Amniotic epithelial cell (primary cell): ENCODE data around the gene PRRG2.
"Not testable (repeated sequence)": the region's sequence is repeated elsewhere in the genome, so short reads cannot be mapped to it uniquely, and the experiment has no call there.

Experiments
- DNase-seq: peaks from one replicate; pipeline ENCODE4 v3.0.0-alpha.2; 2010; ENCODE audit warnings: low read depth

PRRG2 gene

GRCh38 chr19:49609499-49610092, 28.5 kb downstream of the PRRG2 start:
- DNase-seq, result no peak

DNA sequence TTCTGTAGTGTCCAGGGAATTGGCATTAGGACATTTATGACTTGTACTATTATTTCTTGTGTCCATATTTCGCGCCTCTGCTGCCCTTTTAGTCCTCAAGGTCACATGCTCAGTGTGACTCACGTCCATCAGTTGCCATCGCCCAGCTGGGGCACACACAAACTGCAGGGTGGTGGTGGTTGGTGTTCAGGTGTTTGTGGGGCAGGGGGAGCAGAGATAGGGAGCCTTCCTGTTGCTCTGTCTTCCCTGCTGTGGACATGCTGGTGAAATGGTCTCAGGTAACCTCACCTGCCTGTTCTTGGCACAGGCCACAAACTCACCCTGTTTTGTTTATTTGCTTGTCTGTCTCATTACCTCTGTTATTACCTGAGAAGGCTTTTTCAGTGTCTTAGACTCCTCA, 32.3 kb downstream of the PRRG2 start:
- peak; percentile 28 for DNase-seq

DNA sequence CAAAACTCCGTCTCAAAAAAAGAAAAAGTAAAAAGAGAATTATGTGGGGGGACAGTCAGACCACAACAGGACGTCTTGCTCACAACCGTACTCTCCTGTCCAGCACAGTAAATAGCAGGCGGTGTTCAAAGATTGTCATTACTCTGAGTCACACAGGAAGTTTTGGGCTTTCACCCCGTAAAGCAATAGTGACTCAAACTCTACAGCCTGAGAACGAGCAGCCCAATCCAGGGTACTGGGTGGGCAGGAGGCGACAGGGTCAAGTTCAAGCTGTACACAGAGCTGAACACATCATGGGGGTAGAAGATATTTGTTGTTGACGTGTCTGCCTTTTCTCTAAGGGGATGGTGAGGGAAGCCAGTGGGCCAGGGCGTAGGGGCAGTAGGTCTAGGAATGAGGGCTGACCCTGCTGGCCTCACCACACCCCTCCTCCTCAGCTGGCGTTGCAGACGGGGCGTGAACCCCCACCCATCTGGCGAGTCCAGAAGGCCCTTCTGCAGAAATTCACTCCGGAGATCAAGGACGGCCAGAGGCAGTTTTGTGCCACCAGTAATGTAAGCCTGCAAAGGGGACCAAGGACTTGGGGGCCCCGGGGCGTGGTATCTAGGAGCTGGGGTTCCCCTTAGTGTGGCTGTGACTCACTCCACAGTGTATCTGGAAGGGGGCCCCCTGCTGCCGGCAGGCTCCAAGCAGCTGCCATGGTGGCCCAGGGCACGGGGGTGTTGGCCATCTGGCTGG, 33.1 kb downstream of the PRRG2 start:
- DNase-seq, result peak; percentile 80

- no peak for DNase-seq
Measured at GRCh38 chr19:49615861-49616260, 34.7 kb downstream of the PRRG2 start.

- DNase-seq, result no peak
Measured at GRCh38 chr19:49616532-49616931, 35.4 kb downstream of the PRRG2 start.

- DNase-seq, result no peak
Measured at GRCh38 chr19:49616945-49617344, 35.8 kb downstream of the PRRG2 start.

- DNase-seq, result not testable (repeated sequence)
Measured at GRCh38 chr19:49617860-49618259, 36.7 kb downstream of the PRRG2 start.

GRCh38 chr19:49624967-49625910, 44.1 kb downstream of the PRRG2 start:
- no peak for DNase-seq

DNA sequence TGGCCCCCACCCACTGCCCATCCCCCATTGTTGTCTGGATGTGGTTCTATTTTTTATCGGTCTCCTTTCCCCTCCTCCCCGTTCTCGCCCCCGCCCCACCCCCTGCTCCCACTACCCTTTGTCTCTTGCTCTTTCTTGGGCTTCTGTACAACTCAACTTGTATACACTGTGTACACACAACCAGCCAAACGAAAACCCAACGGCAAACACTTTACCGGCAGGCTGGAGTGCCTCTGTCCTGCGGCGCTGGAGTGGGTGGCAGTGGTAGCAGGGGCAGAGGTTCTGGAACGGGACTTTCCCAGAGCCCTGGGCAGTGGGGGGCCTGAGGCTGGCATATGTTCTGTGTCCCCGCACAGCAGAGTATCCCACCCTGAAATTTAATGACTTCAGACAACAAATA, 45.1 kb downstream of the PRRG2 start:
- DNase-seq, result no peak

DNA sequence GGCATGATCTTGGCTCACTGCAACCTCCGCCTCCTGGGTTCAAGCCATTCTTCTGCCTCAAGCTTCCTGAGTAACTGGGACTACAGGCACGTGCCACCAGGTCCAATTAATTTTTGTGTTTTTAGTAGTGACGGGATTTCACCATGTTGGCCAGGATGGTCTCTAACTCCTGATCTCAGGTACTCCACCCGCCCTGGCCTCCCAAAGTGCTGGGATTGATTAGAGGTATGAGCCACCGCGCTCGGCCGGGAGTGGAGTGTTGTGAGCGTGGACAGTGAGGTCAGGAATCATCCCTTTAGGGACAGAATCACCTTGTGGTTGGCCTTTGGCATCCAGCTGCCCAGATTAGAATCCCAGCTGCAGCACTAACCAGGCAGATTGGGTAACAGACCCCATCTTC, 48.5 kb downstream of the PRRG2 start:
- no peak for DNase-seq

- no peak for DNase-seq
Measured at GRCh38 chr19:49631014-49631588, 50.0 kb downstream of the PRRG2 start.

- no peak for DNase-seq
Measured at GRCh38 chr19:49631610-49632192, 50.6 kb downstream of the PRRG2 start.

DNA sequence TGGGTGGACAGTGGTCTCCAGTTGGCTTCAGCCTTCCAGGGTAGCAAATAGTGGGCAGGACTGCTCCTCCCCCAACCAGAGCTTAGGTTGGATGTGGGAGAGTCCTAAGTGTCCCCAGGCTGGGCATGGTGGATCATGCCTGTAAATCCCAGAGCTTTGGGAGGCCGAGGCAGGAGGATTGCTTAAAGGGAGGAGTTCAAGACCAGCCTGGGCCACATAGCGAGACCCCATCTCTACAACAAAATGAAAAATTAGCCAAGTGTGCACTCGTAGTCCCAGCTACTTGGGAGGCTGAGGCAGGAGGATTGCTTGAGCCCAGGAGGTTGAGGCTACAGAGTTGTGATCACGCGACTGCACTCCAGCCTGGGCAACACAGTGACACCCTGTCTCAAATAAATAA, 51.5 kb downstream of the PRRG2 start:
- no peak for DNase-seq

GRCh38 chr19:49633273-49633672, 52.2 kb downstream of the PRRG2 start:
- peak; percentile 57 for DNase-seq

DNA sequence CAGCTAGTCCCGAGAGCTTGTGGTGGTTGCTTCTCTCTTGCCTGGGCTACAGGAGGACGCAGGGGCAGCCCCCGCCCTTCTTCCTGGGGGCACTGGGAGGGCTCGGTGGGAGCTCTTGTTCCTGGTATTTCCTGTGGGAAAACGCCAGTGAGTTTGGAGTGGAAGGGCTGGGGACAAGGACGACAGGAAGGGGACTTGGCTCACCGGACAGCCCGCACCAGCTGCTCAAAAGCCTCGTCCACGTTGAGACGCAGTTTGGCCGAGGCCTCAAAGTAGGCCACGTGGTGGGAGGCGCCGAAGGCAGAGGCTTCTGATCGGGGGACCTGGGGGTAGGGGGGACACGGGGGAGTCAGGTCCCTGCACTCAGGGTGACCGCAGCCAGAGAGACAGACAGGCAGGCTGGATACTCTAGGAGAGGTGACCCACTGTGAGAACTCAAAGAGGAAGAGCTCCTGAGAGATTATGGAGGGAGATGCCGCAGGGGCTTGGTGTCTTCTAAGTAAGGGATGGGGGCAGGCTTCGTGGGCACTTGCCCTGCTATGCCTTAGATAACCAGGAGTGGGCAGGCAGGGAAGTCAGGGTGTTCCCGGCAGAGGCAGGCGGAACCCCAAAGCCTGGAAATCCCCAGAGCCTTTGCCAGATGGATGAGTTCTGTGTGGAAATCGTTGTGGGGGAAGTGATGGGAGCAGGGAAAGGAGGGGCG, 54.6 kb downstream of the PRRG2 start:
- DNase-seq, result peak; percentile 50

DNA sequence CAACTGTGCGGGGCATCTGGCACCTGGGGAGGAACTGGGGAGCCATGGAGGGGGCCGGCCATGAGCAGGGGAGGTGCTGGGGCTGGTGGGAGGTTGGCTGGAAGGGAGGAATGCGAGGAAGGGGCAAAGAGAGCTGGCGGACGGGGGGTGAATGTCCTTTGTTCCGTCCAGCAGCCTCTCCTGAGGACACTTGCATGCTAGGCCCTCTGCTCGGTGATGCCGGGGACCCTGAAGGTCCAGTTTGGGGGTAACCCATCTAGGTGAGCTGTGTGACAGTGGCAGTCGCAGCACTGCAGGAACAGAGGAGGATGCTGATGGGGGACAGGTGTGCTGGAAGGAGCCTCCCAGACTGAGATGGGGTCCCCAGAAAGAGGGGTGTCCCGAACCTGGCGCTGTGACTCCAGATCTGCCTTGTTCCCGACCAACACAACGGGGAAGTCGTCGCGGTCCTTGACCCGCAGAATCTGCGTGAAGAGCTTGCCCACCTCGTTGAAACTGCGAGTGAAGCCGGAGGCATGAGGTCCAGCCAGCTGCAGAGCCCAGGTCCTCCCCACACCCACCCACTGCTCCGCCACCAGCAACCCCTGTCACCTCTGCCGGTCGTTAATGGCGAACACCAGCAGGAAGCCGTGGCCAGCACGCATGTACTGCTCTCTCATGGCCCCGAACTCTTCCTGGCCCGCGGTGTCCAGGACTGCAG, 55.3 kb downstream of the PRRG2 start:
- no peak for DNase-seq

DNA sequence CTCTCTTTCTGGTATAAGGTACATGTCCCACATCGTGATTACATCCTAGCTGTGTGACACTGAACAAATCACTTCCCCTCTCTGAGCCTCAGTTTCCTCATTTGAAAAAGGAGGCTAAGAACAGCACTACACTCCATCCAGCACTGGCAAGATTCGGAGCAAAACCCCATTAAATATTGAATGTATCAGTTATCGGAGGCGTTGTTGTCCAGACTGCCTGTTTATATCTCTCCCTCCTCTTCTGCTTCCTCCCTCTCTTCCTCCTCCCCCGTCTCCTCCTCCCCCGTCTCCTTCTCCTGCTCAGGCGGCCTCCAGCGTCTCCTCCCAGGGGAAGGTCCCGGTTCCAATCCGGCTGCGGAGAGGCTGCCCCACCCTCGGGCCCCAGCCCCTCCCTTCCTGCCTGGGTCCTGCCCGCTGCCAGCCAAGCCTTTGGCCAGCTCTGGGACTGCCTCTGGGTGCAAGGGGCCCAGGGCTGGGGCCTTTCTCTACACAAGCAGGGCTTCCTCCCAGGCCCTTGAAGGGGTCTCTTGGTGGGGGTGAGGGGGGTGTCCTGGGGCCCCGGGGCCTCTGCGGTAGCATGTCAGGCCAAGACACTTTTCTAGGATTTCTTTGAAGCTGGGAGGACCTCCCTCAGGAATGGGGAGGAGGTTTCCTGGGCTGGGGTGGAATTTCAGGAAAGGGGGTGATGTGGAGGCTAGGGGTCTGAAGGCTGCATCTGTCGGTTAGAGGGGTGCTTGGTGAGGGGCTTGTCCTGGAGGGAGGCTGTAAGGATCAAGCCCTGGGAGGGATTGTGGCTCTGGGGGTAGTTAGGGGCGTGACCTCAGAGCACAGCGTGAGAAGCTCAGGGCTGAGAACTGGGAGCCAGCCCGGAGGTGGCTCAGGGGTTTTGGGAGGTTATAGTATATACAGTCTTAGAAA, 57.0 kb downstream of the PRRG2 start:
- DNase-seq, result peak; percentile 77

DNA sequence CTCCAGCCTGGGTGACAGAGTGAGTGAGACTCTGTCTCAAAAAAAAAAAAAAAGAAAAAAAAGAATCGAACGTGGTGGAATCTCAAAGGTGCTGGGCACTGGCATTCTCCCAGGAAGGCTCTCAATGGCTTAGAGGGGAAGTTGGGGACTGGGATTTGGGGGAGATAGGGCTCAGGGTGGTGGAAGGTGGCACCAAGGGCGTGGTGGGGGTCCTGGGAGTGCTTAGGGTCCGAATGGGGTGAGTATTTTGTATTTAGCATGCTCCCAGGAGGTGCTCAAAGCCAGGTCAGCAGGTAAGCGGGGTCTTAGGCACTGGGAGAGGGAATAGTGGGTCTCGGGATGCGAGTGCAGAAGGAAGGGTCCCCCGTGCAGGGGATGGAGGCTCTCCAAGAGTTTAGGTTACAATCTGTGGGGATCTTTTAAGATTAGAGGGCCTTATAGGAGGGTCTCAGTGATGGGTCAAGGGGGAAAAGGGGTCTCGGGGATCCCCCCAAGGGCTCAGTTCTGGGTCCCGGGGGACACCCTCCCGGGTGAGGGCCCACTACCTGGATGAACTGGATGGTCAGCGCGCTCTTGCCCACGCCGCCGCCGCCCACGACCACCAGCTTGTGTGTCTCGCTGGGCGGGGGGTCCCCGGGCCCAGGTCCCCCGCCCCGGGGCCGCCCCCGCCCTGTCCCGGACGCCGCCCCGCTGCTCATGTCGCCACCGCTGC, 58.4 kb downstream of the PRRG2 start:
- DNase-seq, result no peak
